ENCODE results near the gene TRABD.

GRCh38 chr22:50144005-50144614 is 41.6 kb upstream of the TRABD start:
- TF ChIP-seq CTCF (IDR thresholded peaks at IDR 0.05) (no peak), POLR2A (IDR thresholded peaks at IDR 0.05; ENCODE audit: low read depth) (no peak)

All from esophagus muscularis mucosa (tissue), 3 donors.